MCF 10A (cell line): ENCODE data around the gene EXOSC7. TPM values are rescaled to one million over a fixed set of nuclear protein-coding genes. Genes with fewer than 3 reads are reported as not detected.
A peak's percentile ranks its signal among the peaks of the same experiment; 100 is the strongest.

ENCODE experiments used
- BruUV-seq: library from RNA; stranded (reverse); fragments of 400-500 nt; replicated peaks from 2 replicates; lab custom pipeline; 2021; lab: Mats Ljungman, UMichigan
- CTCF ChIA-PET: fragments of 300-600 bp; sonication (Branson Sonifier 250); formaldehyde crosslinking; extraction: SDS; loops from one replicate; lab custom pipeline; 2021; ENCODE audit warnings: antibody characterized with exemption, inconsistent platforms; lab: Yijun Ruan, JAX
- POLR2A ChIA-PET: fragments of 300-600, 350-650 bp; sonication (Branson Sonifier 250); formaldehyde crosslinking; extraction: SDS; loops from one replicate; lab custom pipeline; 2020; ENCODE audit warnings: antibody characterized with exemption, inconsistent platforms; lab: Yijun Ruan, JAX
- DNase-seq: peaks from one replicate; pipeline ENCODE4 v3.0.0-alpha.2; 2018; ENCODE audit not compliant: unreplicated experiment
- H3K27ac Mint-ChIP-seq: one replicate; pipeline ENCODE4 v1.8.0; 2022; ENCODE audit warnings: mild to moderate bottlenecking, low read depth, mixed read lengths; ENCODE audit not compliant: unreplicated experiment
- H3K27me3 Mint-ChIP-seq: one replicate; pipeline ENCODE4 v1.8.0; 2022; ENCODE audit warnings: mixed read lengths; ENCODE audit not compliant: insufficient read depth, unreplicated experiment
- H3K36me3 Mint-ChIP-seq: one replicate; pipeline ENCODE4 v1.8.0; 2022; ENCODE audit warnings: mild to moderate bottlenecking, moderate library complexity, mixed read lengths; ENCODE audit not compliant: insufficient read depth, unreplicated experiment
- H3K4me1 Mint-ChIP-seq: one replicate; pipeline ENCODE4 v1.8.0; 2022; ENCODE audit warnings: mixed read lengths; ENCODE audit not compliant: insufficient read depth, unreplicated experiment
- H3K4me3 Mint-ChIP-seq: one replicate; pipeline ENCODE4 v1.8.0; 2022; ENCODE audit warnings: mild to moderate bottlenecking, moderate library complexity, mixed read lengths; ENCODE audit not compliant: unreplicated experiment
- H3K9me3 Mint-ChIP-seq: one replicate; pipeline ENCODE4 v1.8.0; 2022; ENCODE audit warnings: mixed read lengths; ENCODE audit not compliant: unreplicated experiment
- CTCF ChIP-seq: fragments of 200-600 bp; IDR thresholded peaks from one replicate; pipeline ENCODE4 v1.8.0; 2022; ENCODE audit warnings: antibody characterized with exemption, mild to moderate bottlenecking; ENCODE audit not compliant: unreplicated experiment
- intact Hi-C: fragments of 100-400 bp; cut with micrococcal nuclease; formaldehyde crosslinking; loops from 2 replicates; pipeline ENCODE4 v1.14.1; 2022
- total RNA-seq: library from RNA; stranded (reverse); gene quantifications from 2 replicates; pipeline ENCODE4 v1.2.3, GENCODE V29; 2022

The EXOSC7 gene
- total RNA-seq, 1 experiment from 2014 or later = 73.3 TPM

DNA sequence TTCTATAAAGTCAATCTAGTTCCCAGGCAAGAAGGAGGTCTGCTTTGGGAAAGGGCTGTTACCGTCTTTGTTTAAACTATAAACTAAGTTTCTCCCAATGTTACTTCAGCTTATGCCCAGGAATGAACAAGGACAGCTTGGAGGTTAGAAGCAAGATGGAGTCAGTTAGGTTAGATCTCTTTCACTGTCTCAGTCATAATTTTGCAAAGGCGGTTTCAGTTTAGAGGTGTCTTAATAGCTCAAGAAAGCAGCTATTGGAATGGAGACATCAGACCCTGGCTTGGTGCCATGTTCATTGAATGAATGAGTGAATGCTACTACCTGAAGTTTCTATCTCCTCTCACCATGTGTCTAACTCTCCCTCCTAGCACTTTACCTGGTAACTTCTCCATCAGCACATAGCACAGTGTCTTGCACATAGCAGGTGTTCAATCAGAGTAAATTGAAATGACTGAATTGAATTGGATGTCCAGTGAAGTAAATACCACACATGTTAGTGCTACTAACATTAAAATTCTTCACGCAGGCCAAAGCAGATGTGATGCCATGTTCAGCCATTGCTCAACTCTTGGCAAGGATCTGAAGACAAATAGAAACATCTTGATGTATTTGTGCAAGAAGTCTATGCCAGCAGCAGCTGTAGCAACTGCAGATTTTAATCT, 78.3 kb downstream of the EXOSC7 start:
- Mint-ChIP-seq H3K4me3 (peak overlapping the region; percentile 5), H3K27ac (peak overlapping the region; percentile 43), H3K27me3 (peaks cover 7% of the 10 kb centered on the region), H3K9me3 (peaks cover 10% of the 10 kb centered on the region), H3K4me1 (peaks cover 49% of the 10 kb centered on the region), H3K36me3 (no peaks in the 10 kb centered on the region)
- intact Hi-C loops = no loop called here
- BruUV-seq = no TSS peak
- ChIA-PET POLR2A (interaction anchor here (0.6 to 4.2 kb wide), 14 partner anchors 12 to 602 kb away, joined by 3 to 37 read pairs (median 4); partner anchors contain the start of gene CDCP1), CTCF (interaction anchor here (0.6 to 5.5 kb wide), 8 partner anchors 10 to 608 kb away, joined by 3 to 26 read pairs (median 5); partner anchors contain the start of gene CDCP1)
- peak; percentile 96 for DNase-seq
- no peak for TF ChIP-seq CTCF

DNA sequence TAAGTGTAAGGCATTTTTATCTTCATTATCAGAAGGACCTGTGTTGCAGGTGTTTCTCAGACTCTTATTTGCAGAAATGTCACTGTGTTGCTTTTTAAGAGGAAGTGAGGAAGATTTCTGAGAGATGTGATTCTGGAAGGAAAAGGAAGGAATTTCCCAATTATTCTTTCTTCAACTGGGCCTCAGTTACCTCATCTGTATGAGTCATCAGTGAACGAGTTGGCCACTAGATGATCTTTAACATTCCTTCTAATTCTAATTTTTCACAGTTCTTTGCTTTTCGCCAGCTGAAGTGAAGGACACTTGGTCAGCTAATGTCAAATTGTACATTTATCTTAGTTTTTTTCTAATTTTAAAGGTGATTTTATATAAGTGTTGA, 79.0 kb downstream of the EXOSC7 start:
- intact Hi-C loops = no loop called here

GRCh38 chr3:45055411-45056143, 79.5 kb downstream of the EXOSC7 start:
- TF ChIP-seq CTCF = peak; percentile 11
- Mint-ChIP-seq H3K27me3 (no peaks in the 10 kb centered on the region), H3K4me3 (no peak overlapping the region), H3K9me3 (peaks cover 1% of the 10 kb centered on the region), H3K4me1 (peaks cover 49% of the 10 kb centered on the region), H3K36me3 (no peaks in the 10 kb centered on the region), H3K27ac (peak overlapping the region; percentile 43)
- TSS peak; percentile 86 for BruUV-seq
- intact Hi-C loops = no loop called here
- ChIA-PET CTCF (interaction anchor here (0.6 to 5.5 kb wide), 9 partner anchors 10 to 522 kb away, joined by 3 to 26 read pairs (median 6); partner anchors contain the start of gene CDCP1), POLR2A (interaction anchor here (0.6 to 4.2 kb wide), 15 partner anchors 10 to 621 kb away, joined by 3 to 37 read pairs (median 5); partner anchors contain the start of gene CDCP1)
- peak; percentile 51 for DNase-seq

More for the DNA sequence above, 79.0 kb downstream of the EXOSC7 start:
- H3K4me1 Mint-ChIP-seq = peaks cover 49% of the 10 kb centered on the region
- no TSS peak for BruUV-seq
- no peak for TF ChIP-seq CTCF
- peak overlapping the region; percentile 5 for H3K4me3 Mint-ChIP-seq
- H3K27me3 Mint-ChIP-seq = peaks cover under 1% of the 10 kb centered on the region
- POLR2A ChIA-PET = interaction anchor here (0.6 to 4.2 kb wide), 17 partner anchors 11 to 622 kb away, joined by 3 to 37 read pairs (median 4); partner anchors contain the start of gene CDCP1
- peak overlapping the region; percentile 43 for H3K27ac Mint-ChIP-seq
- peaks cover 7% of the 10 kb centered on the region for H3K9me3 Mint-ChIP-seq
- no peaks in the 10 kb centered on the region for H3K36me3 Mint-ChIP-seq
- CTCF ChIA-PET = interaction anchor here (0.6 to 5.5 kb wide), 6 partner anchors 10 to 522 kb away, joined by 3 to 26 read pairs (median 14); partner anchors contain the start of gene CDCP1
- DNase-seq = peak; percentile 79
